DOHH2 (cell line): ENCODE results near the gene B4GALT2.

ENCODE experiments used
- EZH2phosphoT487 ChIP-seq: fragments of 200-600 bp; sonication (generic); IDR thresholded peaks from 2 replicates; pipeline ENCODE4 v1.6.1; 2017; ENCODE audit warnings: borderline replicate concordance, mild to moderate bottlenecking, antibody characterized with exemption, low read length, moderate library complexity, mixed read lengths
- TF ChIP-seq, protein P1 (sequence below): fragments of 200-600 bp; sonication (generic); IDR thresholded peaks from one replicate; pipeline ENCODE4 v1.5.1; 2014; ENCODE audit warnings: antibody characterized with exemption, mild to moderate bottlenecking, low read depth, low read length; ENCODE audit not compliant: poor library complexity, severe bottlenecking

DNA sequence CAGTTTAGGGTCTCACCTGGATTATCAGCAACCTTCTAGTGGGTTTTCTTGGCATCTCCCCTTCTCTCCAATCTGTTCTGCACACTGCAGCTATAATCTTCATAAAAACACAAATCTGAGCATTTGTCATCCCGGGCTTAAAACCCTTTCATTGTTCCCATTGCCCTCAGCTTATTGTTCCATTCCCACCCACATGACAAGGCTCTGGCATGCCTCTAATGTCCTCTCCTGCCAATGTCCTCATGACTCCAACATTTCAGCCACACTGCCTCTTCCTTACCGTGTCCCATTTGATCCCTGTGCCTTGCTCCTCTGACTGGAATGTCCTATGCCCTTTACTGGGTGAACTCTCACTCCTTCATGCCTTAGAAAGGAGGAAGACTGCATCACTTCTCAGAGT is 16.7 kb upstream of the B4GALT2 start:
- TF ChIP-seq, protein P1, sequence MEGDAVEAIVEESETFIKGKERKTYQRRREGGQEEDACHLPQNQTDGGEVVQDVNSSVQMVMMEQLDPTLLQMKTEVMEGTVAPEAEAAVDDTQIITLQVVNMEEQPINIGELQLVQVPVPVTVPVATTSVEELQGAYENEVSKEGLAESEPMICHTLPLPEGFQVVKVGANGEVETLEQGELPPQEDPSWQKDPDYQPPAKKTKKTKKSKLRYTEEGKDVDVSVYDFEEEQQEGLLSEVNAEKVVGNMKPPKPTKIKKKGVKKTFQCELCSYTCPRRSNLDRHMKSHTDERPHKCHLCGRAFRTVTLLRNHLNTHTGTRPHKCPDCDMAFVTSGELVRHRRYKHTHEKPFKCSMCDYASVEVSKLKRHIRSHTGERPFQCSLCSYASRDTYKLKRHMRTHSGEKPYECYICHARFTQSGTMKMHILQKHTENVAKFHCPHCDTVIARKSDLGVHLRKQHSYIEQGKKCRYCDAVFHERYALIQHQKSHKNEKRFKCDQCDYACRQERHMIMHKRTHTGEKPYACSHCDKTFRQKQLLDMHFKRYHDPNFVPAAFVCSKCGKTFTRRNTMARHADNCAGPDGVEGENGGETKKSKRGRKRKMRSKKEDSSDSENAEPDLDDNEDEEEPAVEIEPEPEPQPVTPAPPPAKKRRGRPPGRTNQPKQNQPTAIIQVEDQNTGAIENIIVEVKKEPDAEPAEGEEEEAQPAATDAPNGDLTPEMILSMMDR, result no peak
- no peak for TF ChIP-seq EZH2phosphoT487
